NCI-H187 (cell line): ENCODE data around the gene WFDC12.

ENCODE experiments used
- DNase-seq, 2 experiments: peaks; one replicate each; lab custom pipeline; 2025; lab: John Stamatoyannopoulos, UW

WFDC12 gene

GRCh38 chr20:45091366-45091765, 32.9 kb downstream of the WFDC12 start:
- no peak for DNase-seq

GRCh38 chr20:45090481-45090880, 33.8 kb downstream of the WFDC12 start:
- DNase-seq = no peak

- DNase-seq = no peak
Observed at GRCh38 chr20:45088247-45088646, 36.0 kb downstream of the WFDC12 start.

GRCh38 chr20:45087814-45088213, 36.5 kb downstream of the WFDC12 start:
- no peak for DNase-seq

- DNase-seq = no peak
Observed at GRCh38 chr20:45087097-45087790, 37.0 kb downstream of the WFDC12 start.

GRCh38 chr20:45085867-45086266, 38.4 kb downstream of the WFDC12 start:
- no peak for DNase-seq

- no peak for DNase-seq
Observed at GRCh38 chr20:45085289-45085688, 39.0 kb downstream of the WFDC12 start.

GRCh38 chr20:45083127-45083526, 41.1 kb downstream of the WFDC12 start:
- DNase-seq = no peak

- no peak for DNase-seq
Observed at GRCh38 chr20:45082468-45082867, 41.8 kb downstream of the WFDC12 start.

GRCh38 chr20:45080867-45081624, 43.2 kb downstream of the WFDC12 start:
- no peak for DNase-seq

GRCh38 chr20:45077559-45077958, 46.7 kb downstream of the WFDC12 start:
- no peak for DNase-seq
